ACC112 (cell line): ENCODE data around the gene MAPK9.
"Not testable (repeated sequence)": the region's sequence is repeated elsewhere in the genome, so short reads cannot be mapped to it uniquely, and the experiment has no call there.

Source experiments
- H2AFZ ChIP-seq: fragments of 200-600 bp; sonication (generic); one replicate; pipeline ENCODE4 v1.6.0; 2017; ENCODE audit warnings: antibody characterized with exemption, low read length; ENCODE audit not compliant: unreplicated experiment
- H3K27ac ChIP-seq: fragments of 200-600 bp; sonication (generic); 2 replicates; pipeline ENCODE4 v1.5.1; 2014; ENCODE audit warnings: low read depth, mild to moderate bottlenecking, antibody characterized with exemption, low read length, moderate library complexity
- H3K27me3 ChIP-seq: fragments of 200-600 bp; sonication (generic); 2 replicates; pipeline ENCODE4 v1.6.1; 2014; ENCODE audit warnings: mild to moderate bottlenecking, antibody characterized with exemption, low read length, moderate library complexity, mixed read lengths; ENCODE audit not compliant: insufficient read depth
- H3K36me3 ChIP-seq: fragments of 200-600 bp; sonication (generic); 2 replicates; pipeline ENCODE4 v1.6.1; 2016; ENCODE audit warnings: mild to moderate bottlenecking, antibody characterized with exemption, low read length, moderate library complexity, mixed read lengths; ENCODE audit not compliant: insufficient read depth
- H3K4me1 ChIP-seq: fragments of 200-600 bp; sonication (generic); one replicate; pipeline ENCODE4 v1.6.1; 2016; ENCODE audit warnings: low read length, mixed read lengths; ENCODE audit not compliant: insufficient read depth, unreplicated experiment, control insufficient read depth
- H3K4me3 ChIP-seq: fragments of 200-600 bp; sonication (generic); 2 replicates; pipeline ENCODE4 v1.5.1; 2014; ENCODE audit warnings: mild to moderate bottlenecking, low read depth, low read length
- H3K79me2 ChIP-seq: fragments of 200-600 bp; sonication (generic); one replicate; pipeline ENCODE4 v1.6.0; 2016; ENCODE audit warnings: low read length; ENCODE audit not compliant: control insufficient read depth, unreplicated experiment, insufficient read depth

MAPK9 gene

DNA sequence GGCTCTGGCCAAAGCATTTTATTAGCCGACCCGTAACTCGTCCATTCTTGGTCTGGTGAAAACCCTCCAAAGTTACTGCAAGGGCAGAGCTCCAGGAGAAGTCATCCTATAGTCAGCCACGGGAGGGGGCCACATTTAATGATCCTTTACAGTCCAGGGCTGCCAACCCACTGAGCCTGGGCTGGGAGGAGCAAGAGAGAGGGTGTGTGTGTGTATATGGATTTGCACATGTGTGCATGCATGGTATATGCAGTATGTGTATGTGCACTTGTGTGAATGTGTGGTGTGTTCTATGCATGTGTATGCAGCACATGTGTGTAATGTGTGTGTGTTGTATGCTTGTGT lies 78.7 kb downstream of the MAPK9 start:
- Histone ChIP-seq H3K4me1 (peaks cover 3% of the 10 kb centered on the region), H3K36me3 (no peaks in the 10 kb centered on the region), H3K27me3 (peaks cover 24% of the 10 kb centered on the region)

DNA sequence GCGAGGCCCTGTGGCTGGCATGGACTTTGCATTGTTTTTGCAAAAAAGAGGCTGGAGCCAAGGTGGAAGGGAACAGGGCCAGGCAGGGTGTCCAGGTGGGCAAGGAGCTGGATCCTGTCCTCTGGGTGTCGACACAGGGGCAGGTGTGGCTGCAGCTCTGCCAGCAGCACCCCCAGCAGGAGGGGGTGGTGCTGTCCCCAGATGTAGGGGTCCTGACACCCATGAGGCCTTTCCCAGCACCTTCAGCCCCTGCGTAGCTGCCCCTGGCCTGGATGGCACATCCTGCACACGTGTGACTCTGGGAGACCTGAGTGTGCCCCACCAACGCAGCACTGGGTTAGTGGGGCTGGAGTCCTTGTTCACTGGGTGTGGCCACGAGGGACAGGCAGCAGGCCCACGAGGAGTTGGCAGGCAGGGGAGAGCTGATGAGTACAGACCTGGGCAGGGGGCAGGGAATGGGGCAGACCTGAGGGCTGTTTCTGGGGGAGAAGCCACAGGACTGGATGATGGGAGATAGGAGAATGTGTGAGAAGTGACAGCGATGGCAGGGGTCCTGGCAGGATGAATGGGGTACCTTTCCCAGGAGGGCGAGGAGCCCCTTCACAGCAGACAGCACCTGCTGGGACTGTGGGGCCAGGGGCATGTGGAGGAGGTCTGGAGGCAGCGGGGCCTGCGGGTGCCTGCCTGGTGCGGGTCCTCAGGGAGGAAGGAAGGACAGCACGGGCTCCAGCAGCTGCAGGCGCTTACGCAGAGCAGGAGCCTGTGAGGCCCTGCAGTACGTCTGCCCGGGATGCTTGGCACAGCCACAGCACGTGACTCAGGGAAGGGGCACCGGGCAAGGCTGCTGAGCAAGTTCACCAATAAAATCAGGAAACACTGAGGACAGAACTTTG lies 79.3 kb downstream of the MAPK9 start:
- H3K27me3 ChIP-seq, result peaks cover 31% of the 10 kb centered on the region
- H3K27ac ChIP-seq, result no peak overlapping the region
- no peak overlapping the region for H3K4me3 ChIP-seq
- no peaks in the 10 kb centered on the region for H3K36me3 ChIP-seq
- H3K4me1 ChIP-seq, result peaks cover 3% of the 10 kb centered on the region
- H2AFZ ChIP-seq, result no peak overlapping the region
- no peaks in the 10 kb centered on the region for H3K79me2 ChIP-seq

More for the DNA sequence above, 78.7 kb downstream of the MAPK9 start:
- Histone ChIP-seq H3K27ac (no peak overlapping the region), H3K4me3 (no peak overlapping the region), H3K79me2 (no peaks in the 10 kb centered on the region), H2AFZ (no peak overlapping the region)

DNA sequence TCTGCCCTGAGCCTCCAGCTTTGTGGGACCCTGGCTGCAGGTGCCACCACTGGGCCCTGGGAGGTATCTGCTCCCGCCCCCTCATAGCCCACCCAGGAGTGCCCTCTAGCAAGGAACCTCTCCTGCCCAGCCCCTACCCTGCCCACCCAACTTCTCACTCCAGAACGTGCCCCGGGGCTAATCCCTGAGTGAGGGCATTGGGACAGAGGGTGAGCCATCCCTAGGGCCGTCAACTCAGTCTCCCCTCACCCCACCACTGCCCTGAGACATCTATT lies 80.2 kb downstream of the MAPK9 start:
- H2AFZ ChIP-seq, result no peak overlapping the region
- no peak overlapping the region for H3K4me3 ChIP-seq
- H3K79me2 ChIP-seq, result no peaks in the 10 kb centered on the region
- H3K36me3 ChIP-seq, result no peaks in the 10 kb centered on the region
- peaks cover 3% of the 10 kb centered on the region for H3K4me1 ChIP-seq
- H3K27me3 ChIP-seq, result peaks cover 39% of the 10 kb centered on the region
- H3K27ac ChIP-seq, result no peak overlapping the region

DNA sequence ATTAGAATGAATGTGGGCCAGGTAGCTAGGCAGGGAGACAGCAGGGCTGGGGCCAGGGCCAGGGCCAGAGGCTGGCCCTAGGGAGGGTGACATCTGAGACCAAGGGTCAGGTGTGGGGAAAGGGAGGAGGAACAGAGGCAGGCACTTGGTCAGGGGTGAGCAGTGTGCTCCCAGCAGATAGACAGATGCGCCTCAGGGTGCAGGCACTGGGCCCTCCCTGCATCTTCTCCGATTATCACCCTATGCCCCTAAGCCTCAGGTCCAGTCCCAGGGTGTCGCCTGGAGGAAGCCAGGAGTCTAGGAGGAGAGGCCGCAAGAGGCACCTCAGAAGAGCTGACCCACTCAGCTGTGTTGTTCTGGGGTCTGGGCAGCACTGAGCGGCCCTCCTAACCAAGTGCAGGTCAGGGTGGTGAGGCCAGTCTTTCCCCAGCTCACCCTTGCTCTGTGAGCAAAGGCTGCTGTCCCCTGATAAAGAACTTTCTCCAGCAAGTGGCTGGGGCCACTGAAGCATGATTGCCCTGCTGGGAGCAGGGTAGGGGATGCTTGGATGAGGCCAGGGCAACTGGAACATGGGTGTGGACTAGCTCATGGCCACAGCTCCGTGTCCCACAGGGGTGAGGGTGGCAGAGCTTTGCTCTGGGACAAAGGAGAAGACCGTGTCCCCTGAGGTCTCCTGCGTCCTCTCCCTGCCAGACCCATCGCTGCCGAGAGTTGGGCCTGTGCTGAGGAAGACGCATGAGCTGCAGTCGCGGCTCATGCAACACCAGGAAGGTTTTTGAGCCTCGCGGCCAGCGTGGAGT lies 80.7 kb downstream of the MAPK9 start:
- no peak overlapping the region for H3K27ac ChIP-seq
- no peaks in the 10 kb centered on the region for H3K79me2 ChIP-seq
- no peak overlapping the region for H2AFZ ChIP-seq
- peaks cover 43% of the 10 kb centered on the region for H3K27me3 ChIP-seq
- H3K4me1 ChIP-seq, result peaks cover 3% of the 10 kb centered on the region
- H3K36me3 ChIP-seq, result no peaks in the 10 kb centered on the region
- H3K4me3 ChIP-seq, result no peak overlapping the region

DNA sequence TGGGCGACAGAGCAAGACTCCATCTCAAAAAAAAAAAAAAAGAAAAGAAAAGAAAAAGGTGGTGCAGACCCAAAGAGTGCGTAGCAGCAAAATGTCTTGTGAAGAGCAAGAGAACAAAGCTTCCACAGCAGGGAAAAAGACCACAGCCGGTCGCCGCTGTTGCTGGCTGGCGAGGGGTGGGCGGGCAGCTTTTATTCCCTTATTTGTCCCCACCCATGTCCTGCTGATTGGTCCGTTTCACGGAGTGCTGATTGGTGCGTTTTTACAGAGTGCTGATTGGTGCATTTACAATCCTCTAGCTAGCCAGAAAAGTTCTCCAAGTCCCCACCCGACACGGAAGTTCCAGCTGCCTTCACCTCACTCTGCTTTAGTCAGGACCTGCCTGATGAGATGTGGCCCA lies 81.8 kb downstream of the MAPK9 start:
- not testable (repeated sequence) for H3K36me3 ChIP-seq, H3K4me1 ChIP-seq, H3K79me2 ChIP-seq, H3K4me3 ChIP-seq, H2AFZ ChIP-seq, H3K27ac ChIP-seq
- peaks cover 43% of the 10 kb centered on the region for H3K27me3 ChIP-seq

DNA sequence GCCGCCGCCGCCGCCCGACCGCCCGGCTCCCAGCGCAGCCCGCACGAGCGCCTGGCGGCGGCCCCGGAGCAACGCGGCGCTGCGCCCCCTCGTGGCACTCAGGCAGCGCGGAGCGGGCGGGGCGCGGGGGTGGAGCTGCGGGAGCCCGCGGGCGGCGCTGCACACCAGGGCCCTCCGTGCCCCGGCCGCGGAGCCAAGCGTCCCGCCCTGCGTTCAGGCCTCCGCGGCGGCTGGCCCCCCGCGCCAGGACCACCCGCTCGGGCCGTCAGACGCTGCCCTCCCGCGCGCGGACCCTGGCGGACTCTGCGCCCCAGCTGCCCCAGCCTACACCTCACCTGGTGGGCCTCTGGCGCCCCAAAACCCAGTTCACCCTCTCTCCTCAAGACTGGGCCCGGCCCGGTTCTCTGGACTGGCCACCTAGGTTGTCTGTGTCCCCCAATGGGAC lies 82.7 kb downstream of the MAPK9 start, which contains the start of gene RASGEF1C:
RASGEF1C (minus strand) TSS at position 75 of the 445 bp plus-strand sequence. CDS start 71,159 bp downstream, outside the sequence.
- no peak within 1 kb of the TSS for H2AFZ ChIP-seq

DNA sequence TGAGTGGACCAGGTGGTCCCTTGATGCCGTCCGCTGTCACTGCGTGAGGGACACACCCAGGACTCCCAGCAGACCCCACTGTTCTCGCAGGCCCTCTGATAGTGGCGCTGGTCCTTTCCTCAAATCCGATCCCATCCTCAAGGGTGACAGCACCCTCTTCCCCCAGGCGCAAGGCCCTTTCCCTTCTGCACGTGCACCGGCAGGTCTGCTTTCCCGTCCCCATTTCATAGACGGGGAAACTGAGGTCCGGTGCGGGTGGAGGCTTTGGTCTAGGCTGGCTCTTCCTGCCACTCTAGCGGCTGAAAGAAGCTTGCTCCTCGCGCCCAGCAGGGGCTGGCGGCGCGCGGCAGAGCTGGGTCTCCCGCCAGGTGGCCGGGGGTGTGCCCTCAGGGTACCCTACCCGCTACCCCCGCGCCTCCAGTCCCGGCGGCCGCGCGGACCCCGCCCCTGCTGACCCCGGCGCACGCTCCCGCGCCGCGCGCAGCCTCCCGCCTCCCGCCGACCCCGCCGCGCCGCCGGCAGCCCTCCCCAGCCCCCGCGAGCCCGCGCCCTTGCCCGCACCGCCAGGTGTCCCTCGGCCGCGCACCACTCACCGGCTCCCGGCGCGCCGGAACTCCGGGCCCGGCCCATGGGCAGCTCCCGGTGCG lies 83.3 kb downstream of the MAPK9 start:
- Histone ChIP-seq H2AFZ (no peak overlapping the region), H3K79me2 (no peaks in the 10 kb centered on the region), H3K4me3 (peak overlapping the region; percentile 66), H3K27me3 (peaks cover 43% of the 10 kb centered on the region), H3K4me1 (peaks cover 3% of the 10 kb centered on the region), H3K27ac (no peak overlapping the region), H3K36me3 (no peaks in the 10 kb centered on the region)

More for the DNA sequence above, 82.7 kb downstream of the MAPK9 start, which contains the start of gene RASGEF1C:
- Histone ChIP-seq H3K36me3 (no peaks in the 10 kb centered on the region), H3K4me3 (peak within 1 kb of the TSS; percentile 66), H3K79me2 (no peaks in the 10 kb centered on the region), H3K27ac (no peak within 1 kb of the TSS), H3K27me3 (peaks cover 43% of the 10 kb centered on the region), H3K4me1 (peaks cover 3% of the 10 kb centered on the region)

DNA sequence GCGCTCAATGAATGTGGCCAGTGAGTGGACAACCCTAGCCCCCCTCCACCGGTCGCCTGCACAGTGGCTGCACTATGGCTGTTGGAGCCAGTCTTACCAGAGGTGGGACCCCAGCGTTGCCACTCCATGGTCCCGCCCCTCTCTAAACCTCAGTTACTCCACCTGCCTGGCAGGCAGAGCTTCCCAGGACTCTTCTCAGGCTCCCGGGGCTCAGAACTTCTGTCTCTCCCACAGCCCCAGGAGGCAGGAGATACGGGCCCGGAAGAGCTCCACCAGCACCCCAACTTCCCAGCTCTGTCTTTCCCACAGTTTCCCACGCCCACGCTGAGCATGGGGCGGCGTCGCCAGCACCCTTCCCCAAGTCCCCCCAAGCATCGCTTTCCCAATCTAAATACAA lies 83.8 kb downstream of the MAPK9 start:
- Histone ChIP-seq H3K4me3 (peak overlapping the region; percentile 66; the same call in 1 of the 2 replicates), H3K4me1 (peaks cover 3% of the 10 kb centered on the region), H2AFZ (no peak overlapping the region), H3K27me3 (peaks cover 43% of the 10 kb centered on the region), H3K27ac (no peak overlapping the region), H3K36me3 (no peaks in the 10 kb centered on the region), H3K79me2 (no peaks in the 10 kb centered on the region)

DNA sequence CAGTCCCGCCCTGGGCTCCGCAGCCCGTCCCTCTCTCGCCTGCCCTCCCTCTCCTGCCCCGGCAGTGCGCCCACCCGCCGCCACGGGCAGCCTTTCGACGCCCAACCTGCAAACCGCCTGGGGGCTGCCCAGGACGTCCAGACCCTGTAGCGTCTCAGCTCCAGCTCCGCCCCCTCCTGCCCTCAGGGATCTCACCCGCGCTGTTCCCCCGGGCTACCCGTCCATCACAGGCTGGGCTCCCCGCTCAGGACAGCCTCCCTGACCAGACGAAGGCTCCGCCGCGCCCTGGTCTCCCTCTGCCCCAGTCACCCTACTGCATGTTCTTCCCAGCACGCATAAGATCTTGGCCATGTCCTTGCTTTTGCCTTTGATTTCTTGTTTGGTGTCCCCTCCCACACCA lies 84.3 kb downstream of the MAPK9 start:
- Histone ChIP-seq H3K79me2 (no peaks in the 10 kb centered on the region), H3K4me3 (no peak overlapping the region), H3K36me3 (no peaks in the 10 kb centered on the region), H3K27me3 (peaks cover 43% of the 10 kb centered on the region), H3K27ac (no peak overlapping the region), H3K4me1 (peaks cover under 1% of the 10 kb centered on the region), H2AFZ (no peak overlapping the region)

DNA sequence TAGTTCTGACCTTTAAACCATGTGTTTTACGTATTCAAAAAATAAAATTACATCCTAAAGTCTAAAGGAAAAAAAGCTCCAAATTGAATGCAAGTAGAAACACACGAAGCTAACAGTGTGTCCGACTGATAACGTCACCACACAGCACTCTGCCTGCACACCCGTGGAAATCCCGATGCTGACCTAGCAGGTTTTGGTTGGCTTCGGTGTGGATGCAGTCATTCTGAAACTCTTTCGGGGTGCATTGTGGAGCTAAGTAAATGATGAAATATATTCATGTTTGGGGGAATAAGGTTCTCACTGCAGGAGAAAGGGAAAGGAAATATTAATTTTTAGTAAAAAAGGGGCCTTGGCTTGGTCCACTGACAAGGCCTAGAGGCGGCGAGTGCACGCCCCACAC lies 84.9 kb downstream of the MAPK9 start:
- Histone ChIP-seq H3K27ac (no peak overlapping the region), H3K4me3 (no peak overlapping the region), H3K79me2 (no peaks in the 10 kb centered on the region), H3K4me1 (no peaks in the 10 kb centered on the region), H3K27me3 (peaks cover 43% of the 10 kb centered on the region), H2AFZ (no peak overlapping the region), H3K36me3 (no peaks in the 10 kb centered on the region)
